HG03432 (cell line): ENCODE measurements around the gene COL4A1.

Experiments used
- ATAC-seq: cut with Tn5 transposase; IDR thresholded peaks from one replicate; pipeline ENCODE4 v1.9.1; 2021; ENCODE audit warnings: mild to moderate bottlenecking, moderate library complexity; ENCODE audit not compliant: unreplicated experiment

Gene COL4A1

DNA sequence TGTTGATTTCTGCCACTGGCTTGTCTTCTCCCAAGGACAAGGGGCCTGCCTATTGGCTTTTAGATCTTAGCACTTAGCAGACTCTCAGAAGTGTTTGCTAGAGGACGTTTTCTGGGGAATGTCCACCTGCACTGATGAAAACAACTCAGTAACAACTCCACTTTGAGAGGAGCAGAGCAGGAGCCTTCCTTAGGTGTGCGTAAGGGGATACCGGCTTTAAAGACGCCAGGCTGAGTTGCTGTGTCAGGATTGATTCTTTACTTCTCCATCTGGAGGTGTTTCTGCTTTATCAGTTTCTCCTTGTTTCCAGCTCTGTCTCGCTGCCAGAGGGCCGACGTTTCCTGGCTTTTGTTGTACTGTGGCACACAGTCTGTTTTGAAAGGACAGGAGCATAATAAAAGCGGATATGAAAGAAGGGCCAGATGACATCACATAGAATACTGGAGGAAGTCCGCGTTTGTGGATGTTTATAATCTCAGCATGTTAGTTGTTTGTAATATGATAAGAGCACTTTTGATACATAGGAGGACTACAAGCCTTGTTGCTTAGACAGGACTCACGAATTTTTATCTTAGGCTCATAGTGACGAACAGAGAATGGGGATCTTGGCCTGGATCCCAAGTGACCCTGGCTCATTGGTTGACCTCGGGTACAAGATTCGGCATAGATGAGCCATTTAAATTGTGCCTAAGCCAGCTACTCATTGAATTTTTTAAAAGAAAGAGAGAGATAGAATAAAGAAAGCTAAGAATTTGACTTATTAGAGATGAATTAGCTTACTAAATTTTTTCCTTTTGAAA is 34.7 kb upstream of the COL4A1 start:
- ATAC-seq: peak; percentile 50

DNA sequence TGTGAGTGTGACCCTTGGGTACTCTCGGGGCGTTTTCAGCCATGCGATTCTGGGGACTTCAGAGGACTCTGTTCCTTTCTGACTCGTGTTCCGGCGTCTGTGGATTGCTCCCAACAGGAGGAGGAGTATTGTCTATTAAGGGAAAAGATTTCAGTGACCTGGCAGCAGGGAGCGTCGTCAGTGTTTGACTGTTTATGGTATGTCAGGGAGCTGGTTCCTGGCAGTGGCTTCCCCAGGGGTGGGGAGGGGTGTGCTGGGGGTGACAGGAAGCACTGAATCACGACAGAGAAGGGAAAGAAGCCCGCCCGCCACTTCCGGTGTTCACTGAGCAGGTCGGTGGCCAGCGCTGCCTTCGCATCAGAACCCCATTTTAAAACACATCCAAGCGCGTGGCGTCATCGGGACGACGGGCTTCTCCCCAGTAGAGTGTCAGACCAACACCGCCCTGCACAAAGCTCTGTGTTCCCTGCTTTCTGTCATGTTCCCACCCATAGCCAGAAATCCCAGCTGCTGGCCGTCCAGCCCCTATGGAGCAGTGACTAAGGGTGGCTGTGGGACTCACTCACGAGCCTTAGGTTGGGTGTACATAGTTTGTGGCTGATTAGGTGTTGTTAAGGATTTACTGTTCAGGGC is 34.0 kb upstream of the COL4A1 start:
- ATAC-seq: peak; percentile 45

DNA sequence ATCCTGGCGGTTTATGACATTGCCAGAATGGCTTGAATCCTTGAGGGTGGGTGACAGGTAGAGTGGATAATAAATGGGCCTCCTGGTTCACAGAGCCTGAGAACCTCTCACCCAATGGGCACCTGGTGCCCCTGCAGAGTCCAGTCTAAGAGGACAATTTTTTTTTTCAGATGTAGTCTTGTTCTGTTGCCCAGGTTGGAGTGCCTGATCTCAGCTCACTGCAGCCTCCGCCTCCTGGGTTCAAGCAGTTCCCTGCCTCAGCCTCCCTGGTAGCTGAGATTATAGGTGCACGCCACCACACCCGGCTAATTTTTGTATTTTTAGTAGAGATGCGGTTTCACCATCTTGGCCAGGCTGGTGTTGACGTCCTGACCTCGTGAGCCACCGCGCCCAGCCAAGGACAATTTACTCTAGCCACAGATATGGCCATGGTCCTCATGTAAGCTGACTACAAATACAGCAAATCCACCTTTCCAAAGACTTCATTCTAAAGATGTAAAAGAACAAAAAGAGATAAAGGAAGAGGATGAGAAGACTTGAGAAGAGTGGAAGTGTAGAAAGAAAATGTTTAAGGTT is 33.1 kb upstream of the COL4A1 start:
- no peak for ATAC-seq

DNA sequence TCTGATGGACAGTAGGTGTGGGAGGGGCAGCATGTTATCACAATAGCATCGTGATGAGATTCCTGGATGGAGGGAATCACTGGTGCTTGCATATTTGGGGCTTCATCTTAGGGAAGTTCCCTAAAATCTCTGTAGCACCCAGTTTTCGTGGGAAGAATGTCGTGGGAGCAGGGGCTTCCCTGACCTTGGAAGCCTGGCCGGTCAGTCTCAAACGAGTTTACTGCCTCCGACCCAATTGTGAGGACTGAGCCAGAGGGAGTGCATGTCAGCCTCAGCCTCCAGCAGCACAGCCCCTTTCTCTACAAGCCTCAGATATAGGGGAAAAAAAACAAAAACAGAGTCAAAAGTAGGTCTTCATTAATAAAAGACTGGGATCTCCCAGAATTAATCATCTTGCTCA is 32.3 kb upstream of the COL4A1 start:
- ATAC-seq: no peak

DNA sequence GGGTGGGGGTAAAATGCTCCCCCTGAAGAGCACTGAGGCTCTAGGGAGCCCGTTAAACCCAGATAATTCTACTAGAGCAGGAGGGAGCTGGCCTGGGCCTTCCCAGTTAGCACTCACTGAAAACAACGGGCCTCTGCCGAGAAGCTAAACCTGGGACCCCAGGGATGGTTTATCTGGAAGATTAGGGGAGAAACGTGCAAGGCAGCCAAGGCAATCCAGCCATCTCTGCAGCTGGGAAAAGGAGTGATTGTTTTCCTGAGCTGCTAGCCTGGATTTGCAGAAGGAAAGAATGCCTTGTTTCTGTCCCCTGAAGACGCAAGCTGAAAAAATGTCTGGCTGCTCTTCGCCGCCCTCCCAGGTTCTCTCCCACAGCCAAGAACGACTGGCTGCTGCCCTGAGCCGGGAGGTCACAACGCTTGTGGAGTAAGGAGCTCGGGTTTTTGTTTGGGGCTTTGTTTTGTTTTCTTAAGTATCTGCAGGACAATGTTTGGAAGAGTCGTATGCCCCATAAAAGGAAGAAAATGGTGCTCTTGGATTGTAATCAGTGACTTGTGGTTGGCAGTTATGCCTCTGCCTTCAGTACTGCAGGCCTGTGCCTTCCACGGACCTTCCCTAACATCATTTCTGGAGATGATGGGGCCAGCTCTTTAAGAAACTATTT is 31.6 kb upstream of the COL4A1 start:
- no peak for ATAC-seq

DNA sequence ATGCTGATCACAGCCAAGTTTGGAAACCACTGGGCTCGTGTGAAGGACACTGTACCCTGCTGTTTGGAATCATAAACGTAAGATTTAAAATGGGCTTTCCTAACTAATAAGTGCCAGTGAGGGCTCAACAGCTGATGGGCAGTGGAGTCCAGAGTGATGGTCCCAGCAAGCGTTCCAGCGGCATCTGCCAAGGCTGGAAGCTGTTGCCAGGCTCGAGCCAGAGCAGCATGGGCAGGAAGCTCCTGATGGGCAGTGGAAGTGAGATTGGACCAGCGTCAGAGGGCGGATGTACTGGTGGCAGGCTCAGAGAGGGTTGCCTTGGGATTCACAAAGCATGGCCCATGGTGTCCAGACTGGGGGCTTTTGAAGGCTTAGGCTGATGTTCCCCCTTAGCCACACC is 30.3 kb upstream of the COL4A1 start:
- ATAC-seq: no peak

DNA sequence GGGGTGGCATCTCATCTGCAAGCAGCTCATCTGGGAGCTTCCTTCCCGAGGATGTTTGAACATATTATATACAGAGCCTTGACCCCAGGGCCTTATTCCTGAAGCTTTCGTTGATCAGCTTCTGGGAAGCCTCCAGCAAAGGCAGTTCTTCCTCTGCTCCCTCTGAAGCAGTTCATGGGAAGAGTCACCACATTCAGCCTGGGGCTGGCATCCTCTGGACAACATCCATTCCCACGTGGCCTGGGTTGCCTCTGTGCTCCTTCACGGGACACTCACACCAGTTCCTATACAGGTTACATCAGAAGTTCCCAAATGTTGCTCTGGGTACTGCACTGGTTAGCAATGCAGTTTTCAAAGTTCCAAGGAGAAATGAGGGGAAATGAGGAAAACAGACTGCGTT is 29.7 kb upstream of the COL4A1 start:
- ATAC-seq: no peak

DNA sequence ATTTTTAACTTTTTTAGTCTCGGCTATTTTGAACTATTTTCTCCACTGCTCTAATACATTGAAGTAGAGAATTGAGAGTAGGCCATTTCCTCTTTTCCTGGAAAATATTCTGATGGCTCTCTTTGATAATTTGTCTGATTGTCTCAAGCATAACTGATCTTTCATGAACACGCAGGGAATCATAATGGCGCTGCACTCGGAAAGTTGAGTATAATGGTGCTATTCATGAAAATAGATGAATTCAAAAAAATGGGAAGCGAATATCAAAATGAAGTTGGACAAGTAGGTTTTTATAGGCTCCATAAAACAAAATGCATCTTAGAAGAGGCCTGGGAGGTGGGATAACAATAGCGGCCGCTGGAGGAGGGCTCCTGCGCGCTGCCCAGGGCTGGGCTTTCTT is 29.2 kb upstream of the COL4A1 start:
- no peak for ATAC-seq

DNA sequence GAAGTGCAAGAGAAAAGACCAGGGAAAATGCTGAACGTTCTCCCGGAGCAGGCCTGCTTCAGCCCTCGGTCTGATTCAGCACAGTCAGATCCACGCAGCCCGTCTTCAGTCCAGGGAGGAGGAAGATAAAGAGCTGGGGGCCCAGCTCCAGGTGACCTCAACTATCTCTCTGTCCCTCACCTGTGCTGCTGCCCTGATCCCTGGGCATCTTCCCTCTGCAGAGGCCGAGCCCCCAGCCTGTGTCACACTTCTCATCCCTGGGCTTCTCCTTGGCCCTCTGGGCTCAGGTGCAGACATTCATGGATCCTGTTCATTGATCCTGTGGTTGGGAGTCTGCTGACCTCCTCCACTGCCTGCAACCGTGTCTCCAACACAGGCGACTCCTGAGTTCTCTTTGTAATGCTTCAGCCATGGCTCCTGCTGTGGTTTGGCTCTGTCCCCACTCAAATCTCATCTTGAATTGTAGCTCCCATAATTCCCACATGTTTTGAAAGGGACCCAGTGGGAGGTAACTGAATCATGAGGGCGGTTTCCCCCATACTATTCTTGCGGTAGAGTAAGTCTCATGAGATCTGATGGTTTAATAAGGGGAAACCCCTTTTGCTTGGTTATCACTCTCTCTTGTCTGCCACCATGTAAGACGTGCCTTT is 28.0 kb upstream of the COL4A1 start:
- ATAC-seq: no peak

DNA sequence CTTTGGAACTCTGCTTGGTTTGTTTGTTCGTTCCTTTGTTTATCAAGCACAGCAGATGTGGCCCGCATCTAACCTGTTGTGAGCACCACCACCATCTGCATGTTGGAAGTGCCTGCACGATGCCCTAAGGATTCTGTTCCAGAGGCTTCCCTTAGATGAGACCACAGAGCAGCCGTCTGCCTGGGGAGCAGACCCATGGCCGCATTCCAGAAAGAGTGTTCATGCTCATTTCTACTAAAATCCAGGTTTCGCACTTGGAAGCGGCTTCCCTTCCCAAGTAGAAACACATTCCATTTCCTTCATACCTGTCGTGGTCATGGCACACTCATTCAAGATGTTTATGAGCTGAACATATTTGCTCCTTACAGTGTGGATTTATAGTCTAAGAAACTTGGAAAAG is 27.3 kb upstream of the COL4A1 start:
- ATAC-seq: no peak

DNA sequence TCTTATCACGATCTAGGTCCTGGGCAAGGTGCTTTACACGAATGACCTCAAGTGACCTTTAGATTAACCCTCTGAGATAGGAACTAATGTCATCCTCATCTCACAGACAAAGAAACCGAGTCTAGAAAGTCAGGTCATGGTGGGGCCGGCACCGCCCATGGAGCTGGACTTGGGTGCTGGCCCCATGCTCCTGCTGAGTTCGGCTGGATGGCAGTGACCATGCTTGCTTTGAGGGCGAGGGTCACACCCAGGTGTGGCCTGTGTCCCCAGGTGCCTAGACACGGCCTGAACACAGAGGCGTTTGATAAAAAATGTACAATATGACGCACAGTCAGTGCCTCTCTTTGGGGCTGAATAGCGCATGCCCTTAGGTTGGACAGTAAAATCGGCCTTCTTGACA is 26.9 kb upstream of the COL4A1 start:
- ATAC-seq: no peak

DNA sequence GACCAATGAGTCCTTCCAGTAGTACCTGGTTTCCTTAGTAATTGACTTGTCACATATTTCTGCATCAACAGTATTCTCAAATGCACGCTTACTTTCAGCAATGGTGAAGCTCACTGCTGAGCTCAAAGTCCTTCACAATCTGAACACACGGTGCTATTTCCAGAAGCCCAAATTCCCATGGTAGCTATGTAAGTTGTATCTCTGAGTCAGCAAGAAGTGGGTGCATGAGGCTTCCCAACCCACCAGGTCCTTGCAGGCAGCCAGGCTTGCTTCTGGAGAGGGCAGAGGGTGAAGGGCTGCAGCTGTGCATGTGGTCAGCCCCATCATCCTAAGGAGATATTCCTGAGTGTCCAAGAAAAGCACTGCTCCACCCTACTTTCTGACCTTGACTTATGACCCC is 25.8 kb upstream of the COL4A1 start:
- ATAC-seq: no peak

DNA sequence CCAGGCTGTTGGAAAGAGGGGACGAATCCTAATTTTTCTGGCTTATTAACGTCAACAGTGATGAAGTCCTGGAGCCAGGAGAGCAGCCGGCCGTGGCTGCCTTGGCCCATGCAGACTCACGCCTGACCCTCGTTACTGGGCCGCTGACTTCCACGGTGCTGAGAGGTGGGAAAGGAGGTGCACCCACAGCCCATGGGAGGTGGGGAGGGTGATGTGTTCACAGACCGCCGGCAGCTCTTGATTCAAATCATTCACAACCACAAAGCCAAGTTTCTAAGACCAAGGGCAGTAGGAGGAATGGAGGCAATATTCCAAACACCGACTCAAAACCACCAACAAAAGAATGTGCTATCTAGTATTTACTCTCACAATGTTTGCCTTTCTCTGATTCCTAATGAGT is 24.4 kb upstream of the COL4A1 start:
- no peak for ATAC-seq

DNA sequence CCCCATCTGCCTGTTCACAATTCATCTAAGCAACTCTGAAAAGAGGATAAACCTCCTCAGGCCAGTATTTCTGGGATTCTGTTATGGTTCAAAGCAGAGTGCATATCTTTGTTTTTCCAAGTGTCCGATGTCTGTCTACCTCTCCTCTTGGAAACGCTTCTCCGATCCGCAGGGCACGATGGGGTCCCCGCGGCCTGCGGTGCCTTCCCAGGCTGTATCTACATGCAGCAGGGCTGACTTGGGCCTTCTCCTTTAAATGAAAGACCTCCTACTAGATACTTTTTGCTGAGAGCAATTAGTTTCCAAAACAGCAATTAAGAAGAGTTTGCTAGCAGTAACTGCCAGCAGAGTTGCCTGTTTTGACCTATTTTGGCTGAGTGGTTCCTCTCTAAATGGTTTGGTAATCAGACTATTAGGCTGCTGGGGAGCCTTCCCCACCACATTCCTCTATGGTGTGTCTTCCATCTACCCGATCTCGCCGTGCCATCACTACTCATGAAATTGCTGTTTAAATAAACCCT is 23.6 kb upstream of the COL4A1 start:
- ATAC-seq: no peak

DNA sequence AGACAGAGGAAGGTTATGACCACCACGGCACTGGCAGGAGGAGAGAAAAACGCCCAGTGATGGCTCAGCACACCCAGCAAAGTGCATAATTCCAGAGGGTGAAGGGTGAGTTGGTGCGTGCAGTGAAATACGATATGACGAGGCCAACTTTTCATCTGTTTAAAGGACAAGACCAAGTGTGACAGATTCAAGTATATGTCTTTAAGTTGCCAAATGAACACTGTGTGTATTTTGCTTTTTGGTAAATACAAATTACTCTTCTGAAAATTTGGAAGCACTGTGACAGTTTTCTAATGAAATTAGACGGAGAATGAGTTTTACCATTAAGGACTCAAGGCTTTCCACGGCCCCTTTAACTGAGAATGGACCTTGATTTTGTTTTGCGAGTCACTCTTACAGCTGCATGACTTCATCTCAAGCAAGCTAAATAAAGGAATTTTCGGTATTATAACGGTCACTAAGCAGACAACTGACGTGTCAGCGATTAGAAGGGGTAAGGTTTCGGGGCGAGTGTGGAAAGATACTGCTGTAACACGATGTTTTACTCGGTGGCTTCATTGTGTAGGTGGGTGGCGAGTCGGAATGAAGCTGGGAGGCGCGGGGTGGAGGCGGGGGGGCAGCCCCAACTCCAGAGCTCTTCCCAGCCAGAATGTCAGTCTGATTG is 23.0 kb upstream of the COL4A1 start:
- no peak for ATAC-seq

DNA sequence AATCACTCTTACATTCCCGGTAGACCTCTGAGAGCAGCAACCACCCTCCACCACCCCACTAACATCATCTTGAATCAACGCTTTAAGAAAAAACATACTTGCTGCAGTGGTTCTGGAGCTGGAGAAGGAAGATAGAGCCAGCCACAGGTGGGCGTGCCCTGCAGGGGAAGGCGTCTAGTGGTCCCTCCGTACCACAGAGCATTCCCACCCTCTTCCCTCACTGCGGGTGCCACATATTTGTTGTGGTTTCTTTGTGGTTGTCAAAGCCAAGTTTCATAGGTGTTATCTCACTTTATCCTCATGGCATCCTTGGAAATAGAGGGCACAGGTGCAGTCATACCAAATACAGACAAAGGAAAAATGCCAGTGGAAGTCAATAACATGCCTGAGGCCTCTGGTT is 22.3 kb upstream of the COL4A1 start:
- no peak for ATAC-seq

DNA sequence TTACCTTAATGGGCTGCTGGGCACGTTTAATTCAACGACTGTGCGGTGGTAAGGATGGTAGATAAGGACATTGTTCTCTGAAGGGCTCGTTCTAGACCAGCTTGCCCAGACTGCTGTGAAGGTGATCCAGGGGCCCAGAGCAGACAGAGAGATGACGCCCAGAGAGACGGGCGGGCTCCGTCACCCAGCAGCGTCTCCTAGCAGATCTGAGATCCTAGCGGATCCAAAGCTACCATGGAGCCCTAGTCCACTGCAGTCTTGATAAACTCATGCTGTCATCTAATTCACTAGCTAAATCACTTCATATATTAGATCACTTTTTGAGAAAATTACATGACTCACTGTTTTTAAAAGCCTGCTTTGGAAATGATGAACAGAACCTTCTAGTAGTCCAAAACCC is 21.6 kb upstream of the COL4A1 start:
- no peak for ATAC-seq

DNA sequence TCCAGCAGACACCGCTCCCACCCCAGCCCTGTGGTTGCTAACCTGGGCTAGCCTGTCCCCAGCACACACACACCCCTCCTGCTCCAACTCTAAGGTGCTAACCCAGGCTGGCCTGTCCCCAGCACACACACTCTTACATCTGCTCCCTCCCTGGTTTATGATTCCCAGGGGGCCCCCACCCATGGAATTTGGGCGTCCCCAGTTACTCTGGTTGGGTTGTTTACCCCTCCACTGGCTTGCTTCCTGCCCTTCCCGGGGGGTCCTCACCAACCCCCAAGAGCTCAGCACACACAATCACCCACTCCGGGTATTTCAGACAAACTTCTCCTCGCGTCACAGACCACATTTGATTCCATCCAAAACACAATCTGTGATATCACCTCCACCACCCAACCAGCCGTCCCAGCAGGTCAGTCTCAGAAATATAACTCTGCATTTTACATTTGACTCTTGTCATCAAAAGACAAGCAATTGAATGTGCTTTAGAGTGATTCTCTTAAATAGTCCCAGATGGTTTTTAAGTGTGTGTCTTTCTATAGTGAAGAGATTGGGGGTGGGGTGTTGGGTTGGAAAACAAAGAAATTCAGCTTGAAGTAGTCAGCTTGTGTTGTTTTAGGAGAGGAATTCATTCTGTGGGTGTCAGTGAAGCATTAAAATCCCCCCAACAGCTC is 20.2 kb upstream of the COL4A1 start:
- ATAC-seq: no peak

DNA sequence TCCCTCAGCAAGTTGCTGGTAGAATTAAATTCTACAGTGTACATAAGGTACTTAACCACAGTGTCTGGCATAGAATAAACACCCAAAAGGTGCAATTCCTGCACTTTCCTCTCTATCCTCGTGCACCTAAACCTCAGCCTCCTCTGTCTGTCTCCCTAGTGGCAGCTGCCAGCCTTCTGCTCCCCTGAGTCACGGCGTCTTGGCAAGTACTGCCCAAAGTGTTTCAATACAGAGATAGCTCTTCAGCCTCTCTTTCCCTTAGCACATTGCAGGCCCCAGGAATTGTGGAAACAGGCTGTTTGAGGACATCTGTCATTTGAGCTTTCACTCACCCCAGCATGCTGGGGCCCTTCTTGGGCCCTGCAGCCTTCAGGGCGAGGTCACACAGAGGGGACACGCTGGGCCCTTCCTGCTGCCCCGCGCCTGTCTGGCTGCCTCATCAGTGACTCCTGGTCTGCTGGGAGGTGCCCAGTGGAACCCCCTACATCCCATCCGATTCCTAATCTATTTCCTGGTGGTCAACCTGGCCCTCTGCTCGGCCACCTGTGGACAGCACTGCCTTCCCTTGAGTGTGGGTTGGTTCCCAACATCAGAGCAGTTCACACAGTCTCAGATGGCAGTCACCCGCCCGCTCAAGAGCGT is 19.4 kb upstream of the COL4A1 start:
- ATAC-seq: no peak
